ENCODE data around the gene ENC1. TPM values are rescaled to one million over a fixed set of nuclear protein-coding genes. Genes with fewer than 3 reads are reported as not detected.

The ENC1 gene
- total RNA-seq, 4 donors from 2014 or later, result 3.8 to 6.4 (median 3.9) TPM

- no peaks in the 10 kb centered on the region for H3K27me3 ChIP-seq
- DNase-seq, result no peak
- H3K4me1 ChIP-seq, result peaks cover 0 to 9% (median 0%) of the 10 kb centered on the region in 3 donors
- no peak overlapping the region for H3K4me3 ChIP-seq
- intact Hi-C loops (cut with DNase I), result no loop called here
- H3K36me3 ChIP-seq, result no peaks in the 10 kb centered on the region
- no peaks in the 10 kb centered on the region for H3K9me3 ChIP-seq
- no peak overlapping the region for H3K27ac ChIP-seq
- WGBS, 2 donors, result 42 to 57% methylated on average over 2 of the region's 2 CpGs
- no peak for TF ChIP-seq CTCF (IDR thresholded peaks at IDR 0.05)
- TF ChIP-seq POLR2A (IDR thresholded peaks at IDR 0.05), result no peak
Measured at GRCh38 chr5:74598731-74599130, 41.8 kb downstream of the ENC1 start.

- intact Hi-C loops (cut with DNase I), result no loop called here
- 79 to 84% methylated on average over 6 of the region's 6 CpGs for whole genome bisulfite sequencing, 2 donors
Measured at GRCh38 chr5:74596927-74597326, 43.6 kb downstream of the ENC1 start.

GRCh38 chr5:74595143-74595925 is 45.2 kb downstream of the ENC1 start:
- Histone ChIP-seq H3K27ac (no peak overlapping the region), H3K4me3 (no peak overlapping the region), H3K36me3 (no peaks in the 10 kb centered on the region), H3K27me3 (no peaks in the 10 kb centered on the region), H3K4me1 (peaks cover 0 to 9% (median 0%) of the 10 kb centered on the region in 3 donors), H3K9me3 (no peaks in the 10 kb centered on the region)
- DNase-seq, result no peak
- WGBS, 2 donors, result 62 to 63% methylated on average over 4 of the region's 4 CpGs
- TF ChIP-seq CTCF (IDR thresholded peaks at IDR 0.05) (no peak), POLR2A (IDR thresholded peaks at IDR 0.05) (no peak)
- intact Hi-C loops (cut with DNase I), result no loop called here

More at GRCh38 chr5:74596927-74597326, 43.6 kb downstream of the ENC1 start:
- no peak for DNase-seq
- no peak for TF ChIP-seq POLR2A (IDR thresholded peaks at IDR 0.05)
- TF ChIP-seq CTCF (IDR thresholded peaks at IDR 0.05), result no peak
- no peak overlapping the region for H3K4me3 ChIP-seq
- H3K36me3 ChIP-seq, result no peaks in the 10 kb centered on the region
- no peaks in the 10 kb centered on the region for H3K9me3 ChIP-seq
- H3K27me3 ChIP-seq, result no peaks in the 10 kb centered on the region
- no peak overlapping the region for H3K27ac ChIP-seq
- peaks cover 0 to 9% (median 0%) of the 10 kb centered on the region in 3 donors for H3K4me1 ChIP-seq

- H3K36me3 ChIP-seq, result no peaks in the 10 kb centered on the region
- H3K4me3 ChIP-seq, result no peak overlapping the region
- no peak for DNase-seq
- TF ChIP-seq POLR2A (IDR thresholded peaks at IDR 0.05), result no peak
- TF ChIP-seq CTCF (IDR thresholded peaks at IDR 0.05), result no peak
- H3K4me1 ChIP-seq, result peaks cover 0 to 14% (median 0%) of the 10 kb centered on the region in 3 donors
- H3K27me3 ChIP-seq, result no peaks in the 10 kb centered on the region
- no peaks in the 10 kb centered on the region for H3K9me3 ChIP-seq
- 77 to 83% methylated on average over 6 of the region's 6 CpGs for WGBS, 2 donors
- no peak overlapping the region for H3K27ac ChIP-seq
- intact Hi-C loops (cut with DNase I), result no loop called here
Measured at GRCh38 chr5:74594137-74595040, 46.1 kb downstream of the ENC1 start.

Measured in esophagus squamous epithelium (tissue), 5 donors.